Activated CD8-positive, alpha-beta memory T cell treated with anti-CD3 and anti-CD28 coated beads, Interleukin-2, amount 50 U/mL, for 4 hours (primary cell): ENCODE results near the gene MGA.

ENCODE experiments used
- DNase-seq: peaks from one replicate; pipeline ENCODE4 v3.0.0-alpha.2; 2020

The MGA gene

DNA sequence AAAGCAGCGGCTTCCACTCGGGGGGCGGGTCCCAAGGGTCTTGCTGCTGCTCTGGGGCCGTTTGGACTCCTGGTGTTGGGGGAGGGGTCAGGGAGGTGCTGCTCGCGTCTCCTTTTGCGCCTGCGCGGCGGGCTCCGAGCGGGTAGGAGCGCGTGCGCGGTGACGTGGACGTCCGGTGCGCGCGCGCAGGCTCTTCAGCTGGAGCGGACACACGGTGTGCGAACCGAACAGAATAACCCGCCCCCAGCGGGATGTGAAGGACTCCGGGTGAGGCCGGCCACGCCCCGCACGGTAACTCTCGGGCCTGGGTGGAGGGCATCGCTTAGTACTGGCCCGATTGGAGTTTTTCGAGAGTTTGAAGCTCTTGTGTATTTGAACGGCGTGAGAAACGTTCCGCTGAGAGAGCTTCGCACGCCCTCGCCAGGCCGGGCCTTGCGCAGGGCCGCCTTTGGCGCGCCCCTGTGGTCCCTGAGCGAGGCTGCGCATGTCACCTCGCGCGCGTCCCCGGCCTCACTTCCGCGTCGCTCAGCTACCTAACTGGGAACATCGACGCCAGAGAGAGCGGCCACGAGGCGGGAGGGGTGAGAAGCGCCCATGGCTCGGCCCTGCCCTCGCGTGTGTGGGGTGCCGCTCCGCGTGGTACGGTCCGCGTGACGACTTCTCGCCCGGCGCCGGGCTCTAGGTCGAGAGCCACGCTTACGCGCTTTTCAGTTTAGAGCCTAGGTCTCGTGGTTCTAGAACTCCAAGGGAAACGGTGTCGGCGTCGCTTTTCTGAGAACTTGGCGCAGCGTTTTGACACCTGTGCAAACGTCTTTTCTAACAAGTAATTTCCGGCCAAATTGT lies at the start of gene MGA:
Gene MGA, plus strand, starts transcription at position 171 of the 843 bp plus-strand sequence.
- peak; percentile 90 for DNase-seq

DNA sequence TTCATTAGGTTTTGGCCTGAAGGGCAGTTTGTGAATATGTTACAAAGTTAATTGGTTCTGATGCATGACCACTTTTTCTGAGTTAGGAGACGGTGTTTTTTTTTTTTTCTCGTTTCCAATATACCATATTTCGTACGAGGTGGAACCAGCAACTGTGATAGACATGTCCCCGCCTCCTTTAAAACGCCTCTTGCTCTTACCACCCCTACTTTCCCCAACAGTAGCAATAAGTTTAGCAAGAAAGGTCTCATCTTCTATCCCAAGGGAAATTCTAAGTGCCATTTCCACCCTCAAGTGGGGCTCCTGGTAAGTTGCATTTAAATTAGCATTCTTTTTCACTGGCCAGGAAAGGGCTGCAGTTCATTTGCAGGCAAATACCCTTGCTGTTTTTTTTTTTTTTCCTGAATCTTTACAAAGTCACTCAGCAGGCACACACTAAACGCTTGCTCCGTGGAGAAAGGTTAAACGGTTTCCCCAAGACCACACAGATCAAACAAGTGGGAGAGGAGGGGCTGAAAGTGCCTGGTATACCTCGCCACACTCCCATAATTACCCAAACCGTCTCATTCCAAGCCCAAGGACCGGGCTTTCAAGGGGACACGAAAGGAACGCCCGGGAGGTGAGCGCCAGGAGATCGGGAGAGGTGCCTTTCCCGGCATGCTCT lies 39.5 kb upstream of the MGA start:
- DNase-seq, result no peak

DNA sequence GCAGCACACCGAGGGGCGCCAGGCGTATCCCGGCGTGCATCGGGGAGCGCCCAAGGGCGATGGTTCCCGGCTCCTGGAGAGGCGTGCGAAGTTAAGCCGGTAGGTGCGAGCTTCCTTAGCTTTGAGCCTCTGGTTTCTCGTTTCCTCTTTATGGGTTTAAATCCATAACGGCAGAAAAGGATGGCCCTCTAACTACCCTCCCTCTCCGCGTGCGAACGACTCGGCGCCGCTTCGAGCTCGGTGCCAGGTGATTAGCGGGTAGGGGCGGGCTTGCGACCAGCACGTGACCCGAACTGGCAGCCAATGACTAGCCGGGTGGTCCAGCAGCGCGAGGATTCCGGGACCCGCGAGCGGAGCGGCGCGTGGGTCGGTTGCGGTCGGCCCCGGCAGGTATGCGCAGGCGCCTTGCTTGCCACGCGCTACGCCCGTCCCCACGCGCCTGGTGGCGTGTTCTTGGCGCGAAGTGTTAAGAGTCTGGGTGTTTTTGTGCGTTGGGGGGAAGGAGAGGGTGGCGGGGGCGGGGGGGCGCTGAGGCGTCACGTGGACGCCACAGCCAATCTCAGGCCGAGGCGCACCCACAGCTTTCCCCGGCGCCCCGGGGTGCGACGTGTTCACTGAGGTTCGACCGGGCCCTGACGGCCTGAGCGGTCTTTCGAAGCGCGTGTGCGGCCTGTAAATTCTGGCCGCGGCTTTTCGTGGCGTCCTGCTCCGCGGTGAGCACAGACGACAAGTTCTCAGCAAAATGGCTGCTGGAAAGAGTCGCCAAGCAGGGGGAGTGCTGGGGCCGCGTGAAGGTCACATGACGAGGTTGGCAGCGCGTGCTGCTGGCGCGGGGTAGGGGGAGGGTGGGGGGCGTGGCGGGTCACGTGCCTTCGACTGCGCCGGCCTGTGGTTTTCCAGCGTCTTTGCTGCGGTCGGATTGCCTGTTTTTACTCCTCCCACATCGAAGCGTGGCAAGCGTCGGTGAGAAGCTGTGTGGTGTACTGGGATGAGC lies 38.7 kb upstream of the MGA start:
- peak; percentile 83 for DNase-seq

DNA sequence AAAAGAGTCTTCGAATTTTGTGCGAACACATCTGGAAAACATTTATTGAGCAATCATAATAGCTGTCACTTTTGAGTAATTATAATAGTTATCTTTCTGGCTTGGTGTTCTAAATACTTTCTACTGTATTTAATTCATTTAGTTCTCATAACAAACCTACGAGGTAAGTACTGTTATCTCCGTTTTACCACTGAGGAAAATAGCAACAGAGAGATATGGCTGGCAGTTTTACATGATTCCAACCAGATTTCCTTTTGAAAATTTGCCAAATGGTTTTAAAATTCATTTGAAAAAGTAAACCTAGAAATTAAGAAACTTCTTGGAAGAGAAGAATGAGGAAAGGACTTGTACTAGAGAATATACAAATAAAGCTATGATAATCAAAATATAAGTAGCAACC lies 37.3 kb upstream of the MGA start:
- no peak for DNase-seq

DNA sequence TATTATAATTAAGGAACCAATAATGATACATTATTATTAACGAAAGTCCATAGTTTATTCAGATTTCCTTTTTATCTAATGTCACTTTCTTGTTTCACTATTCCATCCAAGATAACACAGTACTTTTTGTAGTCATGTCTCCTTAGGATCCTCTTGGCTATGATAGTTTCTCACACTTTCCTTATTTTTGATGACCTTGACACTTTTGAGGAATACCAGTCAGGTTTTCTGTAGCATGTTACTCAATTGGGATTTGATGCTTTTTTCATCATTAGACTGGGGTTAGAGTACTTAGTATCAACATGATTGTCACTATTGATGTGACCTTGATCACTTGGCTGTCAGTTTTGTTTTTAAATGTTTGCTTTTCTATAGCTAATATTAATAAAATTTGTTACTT lies 33.0 kb upstream of the MGA start:
- no peak for DNase-seq

DNA sequence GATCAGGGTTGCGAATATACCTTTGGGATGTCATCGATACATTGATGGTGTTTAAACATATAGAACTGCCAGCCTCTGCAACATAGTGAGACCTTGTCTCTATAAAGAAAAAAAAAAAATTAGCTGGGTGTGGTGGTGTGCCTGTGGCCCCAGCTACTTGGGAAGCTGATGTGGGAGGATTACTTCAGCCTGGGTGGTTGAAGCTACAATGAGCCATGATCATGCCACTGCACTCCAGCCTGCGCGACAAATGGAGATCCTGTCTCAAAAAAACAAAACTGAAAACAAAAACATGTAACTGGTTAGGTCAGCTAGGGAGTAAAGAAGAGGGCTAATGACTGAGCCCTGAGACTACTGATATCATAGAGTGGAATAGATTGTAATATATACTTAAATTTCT lies 30.7 kb upstream of the MGA start:
- DNase-seq, result no peak

DNA sequence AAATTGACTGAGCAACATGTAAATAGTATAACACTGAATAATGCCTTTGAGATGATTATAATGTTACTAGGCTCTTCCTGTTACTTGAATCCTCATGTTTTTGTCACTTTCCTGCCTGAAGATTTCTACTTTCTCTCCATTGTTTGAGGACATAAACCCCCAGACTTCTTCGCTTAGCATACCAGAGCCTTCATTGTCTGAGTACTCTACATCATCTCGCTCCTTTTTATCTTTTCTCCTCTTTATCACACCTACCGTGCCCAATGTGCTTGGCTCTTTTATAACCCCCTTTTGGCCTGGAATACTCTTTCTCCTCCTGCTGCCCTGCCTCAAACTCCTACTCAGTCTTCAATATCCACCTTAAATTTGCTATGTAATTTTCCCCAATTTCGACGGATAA lies 30.3 kb upstream of the MGA start:
- DNase-seq, result no peak

DNA sequence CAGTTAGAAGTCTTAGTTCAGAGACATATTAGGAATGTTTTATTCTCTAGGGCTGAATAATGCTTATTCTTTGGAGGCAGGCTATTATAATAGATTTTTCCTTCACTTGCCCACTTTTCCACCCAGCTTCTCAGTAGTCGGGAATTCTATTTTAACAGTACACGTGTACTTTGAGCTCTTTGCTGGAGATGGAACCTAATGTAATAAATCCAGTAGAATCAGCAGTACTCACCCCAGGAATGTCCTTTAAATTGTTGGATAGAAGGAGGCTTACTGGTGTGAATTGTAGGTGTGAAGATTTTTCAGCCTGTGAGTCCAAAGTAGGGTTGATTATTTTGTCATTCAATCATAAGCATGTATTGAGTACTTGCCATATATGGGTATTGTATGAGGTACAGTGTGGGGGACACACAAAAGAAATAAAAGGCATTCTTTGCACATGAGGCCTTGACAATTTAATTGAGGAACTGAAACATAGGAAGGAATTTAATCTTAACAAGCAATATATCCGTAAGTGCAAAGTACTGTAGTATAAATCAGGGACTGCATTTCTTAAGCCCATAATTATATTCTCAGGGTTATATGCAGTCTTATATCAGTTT lies 29.5 kb upstream of the MGA start:
- no peak for DNase-seq

DNA sequence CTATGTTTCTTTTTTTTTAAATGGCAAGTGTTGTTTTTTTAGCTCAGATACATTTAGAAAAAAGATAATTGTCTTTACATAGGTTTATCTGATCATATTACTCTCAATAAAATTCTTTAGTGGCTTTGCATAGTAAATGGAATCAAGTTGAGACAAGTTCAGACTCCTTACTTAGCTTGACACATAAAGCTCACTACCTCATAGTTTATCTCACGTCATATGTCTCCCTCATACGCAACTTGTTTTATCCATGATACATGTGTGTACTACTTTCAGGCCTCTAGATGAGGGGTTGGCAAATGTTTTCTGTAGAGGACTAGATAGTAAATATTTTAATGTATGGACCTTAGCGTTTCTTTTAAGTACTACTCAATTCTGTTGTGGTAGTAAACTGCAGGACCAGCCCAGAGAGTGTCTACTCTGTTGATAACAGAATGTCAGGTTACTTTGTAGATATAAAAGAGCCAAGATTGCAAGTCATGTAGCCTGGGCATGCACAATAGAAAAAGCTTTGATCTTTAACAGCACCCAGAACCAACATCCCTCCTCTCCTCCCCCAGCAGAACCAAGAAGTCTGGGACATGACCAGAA lies 28.2 kb upstream of the MGA start:
- DNase-seq, result no peak

DNA sequence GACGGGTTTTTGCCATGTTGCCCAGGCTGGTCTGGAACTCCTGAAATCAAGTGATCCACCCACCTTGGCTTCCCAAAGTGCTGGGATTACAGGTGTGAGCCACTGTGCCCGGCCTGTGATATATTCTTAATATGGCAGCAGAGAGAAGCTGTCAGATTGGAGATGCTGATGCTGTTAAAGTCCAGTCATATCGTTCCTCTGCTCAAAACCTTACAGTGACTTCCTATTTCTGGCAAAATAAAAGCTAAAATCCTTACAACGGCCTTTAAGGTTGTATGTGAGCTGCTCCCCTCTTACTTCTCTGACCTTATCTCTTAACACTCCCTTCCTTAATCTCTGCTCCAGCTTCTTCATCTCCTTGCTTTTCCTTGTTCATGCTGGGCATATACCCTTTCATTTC lies 26.6 kb upstream of the MGA start:
- no peak for DNase-seq

DNA sequence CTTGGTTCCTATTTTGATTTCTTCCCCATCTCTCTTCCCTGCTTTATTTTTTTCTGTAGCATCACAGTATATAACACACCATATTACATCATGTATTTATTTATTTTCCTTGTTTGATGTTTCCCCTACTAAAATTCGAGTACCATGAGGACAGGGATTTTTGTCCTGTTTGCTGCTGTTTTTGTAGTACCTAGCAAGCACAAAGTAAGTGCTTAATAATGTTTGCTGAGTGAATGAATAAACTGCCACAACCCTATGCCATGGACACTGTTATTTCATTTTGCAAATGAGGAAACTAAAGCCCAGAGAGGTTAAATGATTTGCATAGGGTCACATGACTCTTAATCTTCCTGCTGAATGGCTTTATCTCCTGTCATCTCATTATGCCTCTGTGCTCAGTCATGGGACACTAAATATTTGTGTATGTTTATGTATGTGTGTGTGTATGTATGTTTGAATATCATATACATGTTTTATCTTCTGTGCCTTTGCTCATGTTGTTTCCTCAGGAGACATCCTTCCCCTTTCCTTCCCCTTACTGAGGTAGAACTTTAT lies 26.1 kb upstream of the MGA start:
- no peak for DNase-seq

DNA sequence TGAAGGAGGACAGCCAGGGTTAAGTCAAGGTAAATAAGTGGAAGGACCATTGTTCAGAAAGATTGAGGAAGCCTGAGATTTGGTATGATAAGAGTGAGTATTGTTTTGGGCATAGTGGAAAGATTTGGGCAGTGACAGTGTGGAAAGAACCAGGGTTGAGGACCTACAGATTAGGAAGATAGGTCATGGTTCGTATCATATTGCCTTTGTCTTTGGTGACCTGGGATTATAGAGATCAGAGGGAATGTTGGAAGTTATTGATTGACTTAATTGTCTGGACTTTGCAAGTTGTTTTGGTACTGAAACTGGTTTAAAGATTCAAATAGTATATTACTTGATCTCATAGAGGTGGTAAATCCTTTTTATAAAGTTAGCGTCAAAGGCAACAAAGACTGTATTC lies 23.1 kb upstream of the MGA start:
- no peak for DNase-seq

DNA sequence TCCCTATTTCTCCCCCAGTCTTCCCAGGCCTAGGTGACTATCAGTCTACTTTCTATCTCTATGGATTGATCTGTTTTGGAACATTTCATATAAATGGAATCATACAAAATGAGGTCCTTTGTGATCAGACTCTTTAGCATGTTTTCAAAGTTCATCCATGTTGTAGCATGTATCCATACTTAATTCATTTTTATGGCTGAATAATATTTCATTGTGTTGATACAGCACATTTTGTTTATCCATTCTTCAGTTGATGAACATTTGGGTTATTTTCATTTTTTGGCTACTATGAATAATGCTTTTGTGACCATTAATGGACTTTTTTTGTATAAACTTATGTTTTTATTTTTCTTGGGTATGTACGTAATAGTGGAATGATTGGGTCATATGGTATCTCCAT lies 19.2 kb upstream of the MGA start:
- no peak for DNase-seq

DNA sequence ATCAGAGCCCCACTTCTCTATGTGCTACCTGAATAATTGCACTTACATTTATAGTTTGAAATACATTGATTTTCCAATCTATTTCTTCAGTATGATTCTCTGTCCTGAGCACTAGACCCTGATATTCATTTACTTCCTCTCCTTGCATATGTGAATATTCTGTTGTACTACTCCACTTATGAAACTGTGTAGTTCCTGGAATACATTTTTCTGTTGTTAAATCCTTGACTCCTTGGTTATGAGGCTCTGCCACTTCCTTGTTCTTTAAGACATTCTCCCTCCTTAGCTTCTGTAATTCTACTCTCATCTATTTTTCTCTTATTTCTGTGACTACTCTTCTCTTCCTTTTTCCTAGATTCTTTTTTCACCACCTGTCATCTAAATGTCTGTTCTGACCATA lies 12.9 kb upstream of the MGA start:
- no peak for DNase-seq

DNA sequence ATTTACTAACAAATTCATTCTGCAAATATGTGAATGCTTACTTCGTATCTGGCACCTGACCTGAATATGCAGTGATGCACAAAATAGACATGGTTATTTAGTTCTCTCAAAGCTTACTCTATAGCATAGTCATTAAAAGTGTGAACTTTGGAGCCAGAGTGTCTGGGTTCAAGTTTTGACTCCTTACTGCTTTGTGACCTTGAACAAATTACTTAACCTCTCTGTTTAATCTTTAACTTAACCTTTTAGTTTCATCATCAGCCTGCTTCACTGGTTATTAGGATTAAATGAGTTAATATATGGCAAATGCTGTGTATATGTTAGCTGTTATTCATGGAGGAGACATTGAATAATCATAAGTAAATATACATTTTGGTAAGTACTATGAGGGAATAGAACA lies 12.1 kb upstream of the MGA start:
- DNase-seq, result no peak

DNA sequence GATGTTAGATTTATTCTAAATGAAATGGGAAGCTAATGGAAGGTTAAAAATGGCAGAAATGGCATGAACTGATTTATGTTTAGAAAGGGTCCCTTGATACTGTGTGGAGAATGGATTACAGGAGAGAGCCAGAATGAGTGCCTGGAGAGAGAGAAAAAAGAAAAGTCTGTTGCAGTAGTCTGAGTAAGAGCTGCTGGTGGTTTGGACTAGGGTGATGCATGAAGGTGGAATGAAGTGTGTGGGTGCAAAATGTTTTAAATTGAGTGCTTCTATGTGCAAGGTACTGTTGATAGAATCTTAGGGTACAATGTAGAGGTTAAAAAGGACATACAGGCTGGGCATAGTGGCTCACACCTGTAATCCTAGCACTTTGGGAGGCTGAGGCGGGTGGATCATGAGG lies 11.4 kb upstream of the MGA start:
- DNase-seq, result no peak

DNA sequence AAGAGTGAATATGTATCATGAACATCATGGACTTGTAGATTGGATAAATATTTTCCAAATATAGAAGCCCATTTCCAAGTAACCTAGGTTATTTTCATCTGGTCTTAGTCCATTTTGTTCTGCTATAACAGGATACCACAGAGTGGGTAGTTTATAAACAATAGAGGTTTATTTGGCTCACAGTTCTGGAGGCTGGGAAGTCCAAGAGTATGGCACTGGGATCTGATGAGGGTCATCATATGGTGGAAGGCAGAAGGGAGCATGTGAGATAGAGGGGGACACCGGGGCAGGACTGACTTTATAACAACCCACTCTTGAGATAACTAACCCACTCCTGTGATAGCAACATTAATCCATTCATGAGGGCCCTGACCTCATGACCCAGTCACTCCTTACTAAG lies 9.4 kb upstream of the MGA start:
- DNase-seq, result no peak

DNA sequence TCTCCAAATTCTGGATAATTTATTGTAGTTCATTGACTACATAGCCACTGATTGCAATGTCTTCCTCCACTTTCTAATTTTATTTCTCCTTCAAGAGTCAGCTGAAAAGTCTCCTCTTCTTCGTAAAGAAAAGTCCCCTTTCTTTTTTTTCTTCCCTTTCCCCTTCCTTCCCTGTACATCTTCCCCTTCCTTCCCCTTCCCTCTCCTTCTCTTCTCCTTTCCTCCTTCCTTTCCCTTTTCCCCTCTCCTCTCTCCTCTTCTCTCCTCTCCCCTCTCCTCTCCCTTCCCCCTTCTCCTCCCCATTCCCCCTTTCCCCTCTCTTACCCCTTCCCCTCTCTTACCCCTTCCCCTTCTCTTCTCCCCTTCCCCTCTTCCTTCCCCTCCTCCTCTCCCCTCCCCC lies 8.8 kb upstream of the MGA start:
- DNase-seq, result no peak

DNA sequence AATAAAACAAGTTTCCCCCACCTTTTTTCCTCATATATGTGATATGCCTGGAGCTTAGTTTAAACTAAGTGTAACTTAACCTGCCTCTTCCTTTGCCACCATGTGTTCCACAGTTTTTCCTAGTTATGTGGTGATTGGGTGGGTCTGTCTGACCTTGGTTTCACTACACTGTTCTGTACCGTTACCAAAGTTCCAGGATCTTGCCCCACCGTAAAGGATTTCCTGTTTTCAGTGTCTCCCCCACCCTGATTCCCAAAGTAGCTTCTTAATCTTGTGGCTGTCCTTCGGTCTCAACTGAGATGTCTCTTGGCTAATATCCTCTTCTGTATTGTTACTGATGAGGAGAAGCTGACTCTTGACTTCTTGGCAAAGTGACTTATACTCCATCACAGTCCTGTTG lies 6.4 kb upstream of the MGA start:
- DNase-seq, result no peak

DNA sequence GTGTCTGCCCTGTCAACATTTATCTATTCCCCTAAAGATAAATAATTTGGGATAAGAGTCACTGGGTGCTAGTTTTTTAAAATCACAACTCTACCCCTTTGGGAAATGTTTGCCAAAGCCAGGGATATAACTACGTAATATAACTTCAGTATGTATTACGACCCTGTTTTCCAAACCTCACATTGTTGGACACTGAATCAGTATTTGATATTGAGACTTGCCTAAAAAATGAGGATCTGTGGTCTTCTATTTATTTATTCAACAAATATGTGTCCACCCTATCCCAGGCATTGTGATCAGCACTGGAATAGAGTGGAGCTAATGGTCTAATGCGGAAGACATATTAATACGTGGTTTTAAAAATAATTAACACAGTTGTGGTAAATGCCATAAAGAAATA lies 4.5 kb upstream of the MGA start:
- no peak for DNase-seq

DNA sequence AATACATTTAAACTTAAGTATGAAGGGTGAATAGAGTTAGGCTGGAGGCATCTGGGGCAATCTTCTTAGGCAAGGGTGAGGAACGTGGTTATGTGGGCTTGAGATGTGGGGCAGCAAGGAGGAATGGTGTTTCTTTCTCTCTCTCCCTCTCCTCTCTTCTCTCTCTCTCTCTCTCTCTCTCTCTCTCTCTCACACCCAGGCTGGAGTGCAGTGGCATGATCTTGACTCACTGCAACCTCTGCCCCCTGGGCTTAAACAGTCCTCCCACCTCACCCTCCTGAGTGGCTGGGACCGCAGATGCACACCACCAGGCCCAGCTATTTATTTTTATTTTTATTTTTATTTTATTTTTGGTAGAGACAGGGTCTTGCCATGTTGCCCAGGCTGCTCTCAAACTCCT lies 4.0 kb upstream of the MGA start:
- no peak for DNase-seq

DNA sequence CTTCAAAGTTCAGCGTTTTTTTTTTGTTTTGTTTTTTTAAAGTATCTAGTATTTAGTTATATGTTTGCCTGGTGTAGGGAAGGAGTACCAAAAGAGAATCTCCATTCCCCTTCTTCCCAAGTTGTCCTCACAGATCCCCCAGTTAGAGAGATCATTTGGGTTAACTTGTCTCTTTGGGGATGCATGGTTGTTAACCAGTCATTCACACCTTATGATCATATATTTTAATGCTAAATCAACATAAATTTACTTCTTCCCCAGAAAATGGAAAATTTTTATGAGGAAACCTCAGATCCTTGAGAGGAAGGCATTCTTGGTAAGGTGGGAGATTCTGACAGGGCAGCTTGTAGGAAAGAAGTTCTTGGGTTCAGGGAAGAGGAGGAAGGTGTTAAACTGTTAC lies 1.5 kb upstream of the MGA start:
- no peak for DNase-seq
